H1 (cell line): ENCODE measurements around the gene SNRK. TPM values are rescaled to one million over a fixed set of nuclear protein-coding genes. Genes with fewer than 3 reads are reported as not detected.

ENCODE experiments used
- CTCF ChIA-PET: fragments of 300-600 bp; sonication (Branson Sonifier 250); formaldehyde crosslinking; loops from one replicate; lab custom pipeline; 2021; ENCODE audit not compliant: partially characterized antibody; lab: Charles Lee
- POLR2A ChIA-PET: fragments of 300-600 bp; sonication (Branson Sonifier 250); formaldehyde crosslinking; loops from one replicate; lab custom pipeline; 2021; ENCODE audit warnings: inconsistent platforms; ENCODE audit not compliant: partially characterized antibody; lab: Charles Lee
- DNase-seq, 2 experiments: peaks; one replicate each; pipeline versions ENCODE4 v3.0.0 to v3.0.0-alpha.2; 2010 to 2022; ENCODE audit warnings: low spot score in 2 of 2, low read depth in 1 of 2, mixed read lengths in 1 of 2
- FAIRE-seq: peaks from 2 replicates; lab custom pipeline; 2011; peaks lifted over from hg19 to GRCh38; lab: Jason Lieb, UNC
- H2AFZ ChIP-seq: 2 replicates; pipeline ENCODE4 v1.8.1; 2012; ENCODE audit warnings: low read length, inconsistent platforms
- H2AK5ac ChIP-seq: 2 replicates; pipeline ENCODE4 v1.6.1; 2013; ENCODE audit warnings: low read depth, low read length
- H2BK120ac ChIP-seq: replicated peaks from 2 replicates; pipeline ENCODE3; 2013; ENCODE audit warnings: low read depth, low read length, inconsistent platforms
- H2BK12ac ChIP-seq: 2 replicates; pipeline ENCODE4 v1.6.1; 2013; ENCODE audit warnings: low read depth, low read length
- H2BK15ac ChIP-seq: 2 replicates; pipeline ENCODE4 v1.6.1; 2013; ENCODE audit warnings: low read length
- H2BK20ac ChIP-seq: 2 replicates; pipeline ENCODE4 v1.6.1; 2013; ENCODE audit warnings: low read length
- H2BK5ac ChIP-seq: 2 replicates; pipeline ENCODE4 v1.6.1; 2013; ENCODE audit warnings: low read depth, low read length
- H3K14ac ChIP-seq: 2 replicates; pipeline ENCODE4 v1.6.1; 2013; ENCODE audit warnings: inconsistent platforms; ENCODE audit not compliant: insufficient read length
- H3K18ac ChIP-seq: 2 replicates; pipeline ENCODE4 v1.6.1; 2013; ENCODE audit warnings: low read length; ENCODE audit errors: extremely low read depth
- H3K23ac ChIP-seq: 2 replicates; pipeline ENCODE4 v1.6.1; 2013; ENCODE audit warnings: inconsistent platforms; ENCODE audit not compliant: insufficient read length
- H3K23me2 ChIP-seq: 2 replicates; pipeline ENCODE4 v1.6.1; 2013; ENCODE audit warnings: low read depth, low read length
- H3K27ac ChIP-seq: 2 replicates; pipeline ENCODE4 v1.6.1; 2011; ENCODE audit warnings: low read depth, low read length, inconsistent platforms
- H3K27me3 ChIP-seq, 4 experiments: replicated peaks in 1 of 4; 1 replicate in 1 of 4; 2 replicates in 3 of 4; pipeline versions ENCODE4 v1.6.1 to v1.8.1; 2011 to 2013; ENCODE audit warnings: low read length in 3 of 4, mild to moderate bottlenecking in 3 of 4, inconsistent platforms in 2 of 4, mixed read lengths in 2 of 4, moderate library complexity in 1 of 4; ENCODE audit not compliant: control insufficient read depth in 3 of 4, insufficient read depth in 3 of 4; ENCODE audit errors: extremely low read depth in 1 of 4
- H3K36me3 ChIP-seq, 4 experiments: 2 replicates each; pipeline versions ENCODE4 v1.6.1 to v1.8.1; 2011 to 2013; ENCODE audit warnings: mild to moderate bottlenecking in 4 of 4, low read length in 3 of 4, moderate library complexity in 2 of 4, control low read depth in 1 of 4, inconsistent platforms in 1 of 4; ENCODE audit not compliant: insufficient read depth in 4 of 4, control insufficient read depth in 2 of 4
- H3K4ac ChIP-seq: replicated peaks from 2 replicates; pipeline ENCODE3; 2013; ENCODE audit warnings: low read length, low read depth, mixed read lengths, inconsistent platforms; ENCODE audit not compliant: insufficient read length
- H3K4me1 ChIP-seq, 4 experiments: replicated peaks in 1 of 4; 1 replicate in 1 of 4; 2 replicates in 3 of 4; pipeline versions ENCODE4 v1.6.1 to v1.8.1; 2011 to 2013; ENCODE audit warnings: low read length in 3 of 4, inconsistent platforms in 2 of 4, mixed read lengths in 1 of 4; ENCODE audit not compliant: insufficient read depth in 4 of 4, control insufficient read depth in 3 of 4
- H3K4me2 ChIP-seq, 2 experiments: 2 replicates each; pipeline versions ENCODE4 v1.6.1 to v1.8.1; 2011 to 2013; ENCODE audit warnings: low read depth in 2 of 2, low read length in 2 of 2, control low read depth in 1 of 2, inconsistent platforms in 1 of 2, mild to moderate bottlenecking in 1 of 2; ENCODE audit not compliant: insufficient read depth in 1 of 2
- H3K4me3 ChIP-seq, 4 experiments: fragments of 200-600, 300-600 bp in 1 of 4; sonication (generic), shearing (Covaris generic), sonication (Bioruptor Twin) in 1 of 4; 2 replicates each; pipeline versions ENCODE4 v1.5.1 to v1.8.1; 2011 to 2016; ENCODE audit warnings: low read length in 4 of 4, low read depth in 3 of 4, control low read depth in 2 of 4, inconsistent platforms in 2 of 4, mild to moderate bottlenecking in 2 of 4, mixed read lengths in 1 of 4, moderate library complexity in 1 of 4; ENCODE audit not compliant: insufficient read depth in 2 of 4; ENCODE audit errors: extremely low read depth in 1 of 4
- H3K56ac ChIP-seq: replicated peaks from 2 replicates; pipeline ENCODE3; 2013; ENCODE audit warnings: low read depth, mild to moderate bottlenecking, mixed read lengths, low read length, inconsistent platforms; ENCODE audit not compliant: insufficient read length
- H3K79me1 ChIP-seq: 2 replicates; pipeline ENCODE4 v1.6.1; 2013; ENCODE audit warnings: low read depth, low read length, control low read depth
- H3K79me2 ChIP-seq, 2 experiments: 2 replicates each; pipeline versions ENCODE4 v1.6.1 to v1.8.1; 2012 to 2013; ENCODE audit warnings: low read length in 2 of 2, mild to moderate bottlenecking in 2 of 2, inconsistent platforms in 1 of 2; ENCODE audit not compliant: insufficient read depth in 2 of 2, control insufficient read depth in 1 of 2
- H3K9ac ChIP-seq, 4 experiments: replicated peaks in 1 of 4; 1 replicate in 1 of 4; 2 replicates in 3 of 4; pipeline versions ENCODE4 v1.6.1 to v1.8.1; 2011 to 2013; ENCODE audit warnings: low read depth in 3 of 4, low read length in 3 of 4, control low read depth in 2 of 4, mild to moderate bottlenecking in 2 of 4, moderate library complexity in 2 of 4, inconsistent platforms in 1 of 4; ENCODE audit errors: extremely low read depth in 1 of 4
- H3K9me3 ChIP-seq, 2 experiments: 2 replicates each; pipeline versions ENCODE4 v1.6.1 to v1.8.1; 2012 to 2013; ENCODE audit warnings: mild to moderate bottlenecking in 2 of 2, moderate library complexity in 2 of 2, control low read depth in 1 of 2, inconsistent platforms in 1 of 2, low read depth in 1 of 2, low read length in 1 of 2, mixed read lengths in 1 of 2; ENCODE audit not compliant: insufficient read depth in 2 of 2
- H4K20me1 ChIP-seq, 2 experiments: replicated peaks in 1 of 2; 2 replicates each; pipeline versions ENCODE3 to v1.8.1; 2011 to 2013; ENCODE audit warnings: inconsistent platforms in 2 of 2, low read length in 2 of 2, mild to moderate bottlenecking in 1 of 2; ENCODE audit not compliant: insufficient read depth in 2 of 2, control insufficient read depth in 1 of 2
- H4K5ac ChIP-seq: 2 replicates; pipeline ENCODE4 v1.6.1; 2013; ENCODE audit warnings: low read length, low read depth, mixed read lengths, inconsistent platforms; ENCODE audit not compliant: insufficient read length
- H4K8ac ChIP-seq: 2 replicates; pipeline ENCODE4 v1.8.0; 2013; ENCODE audit warnings: mild to moderate bottlenecking, moderate library complexity, low read length, inconsistent platforms; ENCODE audit not compliant: insufficient read depth; ENCODE audit errors: extremely low read depth
- H4K91ac ChIP-seq: replicated peaks from 2 replicates; pipeline ENCODE3; 2013; ENCODE audit warnings: low read length, mixed read lengths, inconsistent platforms; ENCODE audit not compliant: insufficient read length
- GTF2F1 ChIP-seq: IDR thresholded peaks from 2 replicates; pipeline ENCODE4 v1.6.1; 2012; ENCODE audit warnings: low read depth, low read length, improper control_type of control experiment, borderline replicate concordance
- SIRT6 ChIP-seq: IDR thresholded peaks from one replicate; pipeline ENCODE4 v1.7.1; 2012; ENCODE audit warnings: low read length, inconsistent platforms
- WGBS, 2 experiments: shearing (Covaris generic) in 1 of 2; methylation state at CpG; one replicate each; pipeline versions ENCODE4 v1.1.6 to v1.1.7; 2013 to 2015; ENCODE audit warnings: low lambda C conversion rate in 2 of 2, mixed read lengths in 2 of 2, inconsistent platforms in 1 of 2, low coverage in 1 of 2, missing lambda C conversion rate in 1 of 2; ENCODE audit not compliant: insufficient replicate concordance in 2 of 2, insufficient coverage in 1 of 2, insufficient read length in 1 of 2; ENCODE audit errors: extremely low coverage in 1 of 2, missing lambda C conversion rate in 1 of 2; 5-methylcytosine and 5-hydroxymethylcytosine counted together
- polyA plus RNA-seq, 7 experiments: library from polyadenylated mRNA; depleted of rRNA in 3 of 7; stranded (reverse) in 5 of 7; unstranded in 2 of 7; fragments of >200 nt in 5 of 7; fragments of 200-250 nt in 2 of 7; gene quantifications; 1 replicate in 5 of 7; 2 replicates in 1 of 7; 4 replicates in 1 of 7; pipeline versions ENCODE4 v1.2.1 to v1.2.3, GENCODE V29; 2011 to 2013; ENCODE audit warnings: missing spikeins in 2 of 7, mixed read lengths in 2 of 7
- total RNA-seq: library from RNA; stranded (reverse); fragmentation: NEBNext Ultra II Directional; extraction: Animal tissue kit (Norgen Biotek cat#: 25700); gene quantifications from 2 replicates; pipeline ENCODE4 v1.2.1, GENCODE V29; 2021
- TF ChIP-seq, protein P1 (sequence below): IDR thresholded peaks from 2 replicates; pipeline ENCODE4 v1.6.1; 2012; ENCODE audit warnings: low read length, inconsistent platforms
- TF ChIP-seq, protein P2 (sequence below): IDR thresholded peaks from 2 replicates; pipeline ENCODE4 v1.6.1; 2012; ENCODE audit warnings: inconsistent platforms

The SNRK gene
- total and polyA plus RNA-seq, 2 of the 8 experiments (the other 6 are each of a cell fraction or from before 2014, with no cell fraction given), result 4.4 to 11.7 TPM

DNA sequence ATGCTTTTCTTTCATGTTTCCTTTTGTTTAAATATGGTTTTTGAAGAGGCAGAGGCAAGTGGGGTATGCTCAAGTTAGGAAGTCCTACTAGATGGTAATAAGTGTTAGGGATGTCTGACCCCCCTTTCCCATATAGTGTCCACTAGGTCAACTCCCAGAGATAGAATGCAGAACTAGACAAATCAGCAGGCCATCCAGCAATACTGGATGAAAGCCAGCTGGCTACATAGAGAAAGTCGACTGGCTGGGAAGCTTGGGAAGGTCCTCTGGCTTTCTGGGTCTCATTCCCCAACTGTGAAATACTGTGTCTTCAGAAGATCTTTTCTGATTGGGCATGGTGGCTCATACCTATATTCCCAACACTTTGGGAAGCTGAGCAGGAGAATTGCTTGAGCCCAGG lies 113.8 kb downstream of the SNRK start:
- Histone ChIP-seq H3K18ac (no peak overlapping the region), H3K23me2 (no peaks in the 10 kb centered on the region), H4K91ac (no peak overlapping the region), H2BK20ac (no peak overlapping the region), H3K56ac (no peak overlapping the region), H2AFZ (no peak overlapping the region), H3K4me3 (no peak overlapping the region), H3K79me2 (no peaks in the 10 kb centered on the region), H4K8ac (no peak overlapping the region), H2AK5ac (no peak overlapping the region), H3K23ac (no peak overlapping the region), H4K20me1 (no peaks in the 10 kb centered on the region), H4K5ac (no peak overlapping the region), H2BK120ac (no peak overlapping the region), H3K4ac (no peak overlapping the region), H3K4me1 (no peaks in the 10 kb centered on the region), H3K36me3 (no peaks in the 10 kb centered on the region), H3K9ac (no peak overlapping the region), H2BK15ac (no peak overlapping the region), H2BK12ac (no peak overlapping the region), H3K27me3 (no peaks in the 10 kb centered on the region), H3K9me3 (no peaks in the 10 kb centered on the region), H3K79me1 (no peaks in the 10 kb centered on the region), H3K4me2 (no peak overlapping the region), H3K27ac (no peak overlapping the region), H3K14ac (no peak overlapping the region), H2BK5ac (no peak overlapping the region)
- FAIRE-seq (no peak), DNase-seq (no peak)
- WGBS, 2 experiments, result 94% methylated on average over 1 of the region's 1 CpG; no CpG with 5 or more reads in 1 of the 2 experiments
- CTCF ChIA-PET, result no interaction called here
- POLR2A ChIA-PET, result no interaction called here
- TF ChIP-seq SIRT6 (no peak), GTF2F1 (no peak)
- TF ChIP-seq, protein P1, sequence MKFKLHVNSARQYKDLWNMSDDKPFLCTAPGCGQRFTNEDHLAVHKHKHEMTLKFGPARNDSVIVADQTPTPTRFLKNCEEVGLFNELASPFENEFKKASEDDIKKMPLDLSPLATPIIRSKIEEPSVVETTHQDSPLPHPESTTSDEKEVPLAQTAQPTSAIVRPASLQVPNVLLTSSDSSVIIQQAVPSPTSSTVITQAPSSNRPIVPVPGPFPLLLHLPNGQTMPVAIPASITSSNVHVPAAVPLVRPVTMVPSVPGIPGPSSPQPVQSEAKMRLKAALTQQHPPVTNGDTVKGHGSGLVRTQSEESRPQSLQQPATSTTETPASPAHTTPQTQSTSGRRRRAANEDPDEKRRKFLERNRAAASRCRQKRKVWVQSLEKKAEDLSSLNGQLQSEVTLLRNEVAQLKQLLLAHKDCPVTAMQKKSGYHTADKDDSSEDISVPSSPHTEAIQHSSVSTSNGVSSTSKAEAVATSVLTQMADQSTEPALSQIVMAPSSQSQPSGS, result no peak
- TF ChIP-seq, protein P2, sequence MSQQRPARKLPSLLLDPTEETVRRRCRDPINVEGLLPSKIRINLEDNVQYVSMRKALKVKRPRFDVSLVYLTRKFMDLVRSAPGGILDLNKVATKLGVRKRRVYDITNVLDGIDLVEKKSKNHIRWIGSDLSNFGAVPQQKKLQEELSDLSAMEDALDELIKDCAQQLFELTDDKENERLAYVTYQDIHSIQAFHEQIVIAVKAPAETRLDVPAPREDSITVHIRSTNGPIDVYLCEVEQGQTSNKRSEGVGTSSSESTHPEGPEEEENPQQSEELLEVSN, result no peak
